ENCODE measurements around the gene MYOD1. TPM values are rescaled to one million over a fixed set of nuclear protein-coding genes. Genes with fewer than 3 reads are reported as not detected.

Gene MYOD1
- total RNA-seq, 1 experiment from 2014 or later = not detected

DNA sequence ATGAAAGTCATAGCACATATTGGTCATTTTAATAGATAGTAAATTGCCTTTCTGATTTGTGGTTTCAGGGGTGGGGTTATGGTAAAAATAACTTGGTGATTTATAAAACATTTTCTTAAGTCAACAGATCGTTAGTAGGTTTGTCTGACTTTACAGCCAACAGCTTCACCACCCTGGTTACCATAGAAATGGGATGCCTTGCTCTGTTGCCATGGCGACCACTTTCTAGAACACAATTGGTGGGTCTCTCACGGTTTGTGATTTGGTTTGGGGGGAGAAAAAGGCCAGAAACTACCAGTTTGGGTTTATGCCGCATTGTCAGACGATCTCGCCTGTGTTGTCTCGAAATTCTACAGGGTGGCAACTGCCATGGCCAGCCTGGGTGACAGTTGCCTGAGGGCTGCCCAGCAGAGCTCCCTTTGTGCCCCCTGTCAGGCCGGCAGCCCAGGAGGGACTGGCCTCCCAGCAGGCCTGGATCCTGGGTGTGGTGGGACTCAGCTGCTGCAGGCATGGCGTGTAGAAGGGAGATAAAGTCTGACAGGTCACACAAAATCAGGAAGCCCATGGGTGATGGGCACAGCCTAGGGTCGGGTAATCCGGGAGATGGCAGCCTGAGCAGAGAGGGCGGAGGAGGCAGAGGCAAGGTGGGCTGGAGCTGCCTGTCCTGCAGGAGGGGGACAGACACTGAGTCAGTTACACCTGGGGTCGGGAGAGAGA is 46.1 kb downstream of the MYOD1 start:
- no TSS peak for BruUV-seq (replicated peaks)
- intact Hi-C loops (cut with micrococcal nuclease) = loop anchor here (10.0 kb wide), 1 partner anchor 59 kb away; no protein-coding TSS in a partner anchor
- no peaks in the 10 kb centered on the region for H3K36me3 Mint-ChIP-seq (ENCODE audit: insufficient read depth, unreplicated experiment)
- no peak for TF ChIP-seq CTCF (IDR thresholded peaks at IDR 0.05; ENCODE audit: unreplicated experiment)
- POLR2A ChIA-PET = no interaction called here
- H3K4me3 Mint-ChIP-seq (ENCODE audit: unreplicated experiment) = no peak overlapping the region
- H3K4me1 Mint-ChIP-seq (ENCODE audit: insufficient read depth, unreplicated experiment) = no peaks in the 10 kb centered on the region
- no peak overlapping the region for H3K27ac Mint-ChIP-seq (ENCODE audit: low read depth, unreplicated experiment)
- no peaks in the 10 kb centered on the region for H3K27me3 Mint-ChIP-seq (ENCODE audit: insufficient read depth, unreplicated experiment)
- DNase-seq (ENCODE audit: unreplicated experiment) = no peak
- H3K9me3 Mint-ChIP-seq (ENCODE audit: unreplicated experiment) = no peaks in the 10 kb centered on the region
- CTCF ChIA-PET = interaction anchor here (0.7 to 1.8 kb wide), 2 partner anchors 100 to 213 kb away, joined by 3 to 4 read pairs; no protein-coding TSS in a partner anchor

GRCh38 chr11:17766073-17766359 is 46.6 kb downstream of the MYOD1 start:
- no peak overlapping the region for H3K4me3 Mint-ChIP-seq (ENCODE audit: unreplicated experiment)
- no peaks in the 10 kb centered on the region for H3K9me3 Mint-ChIP-seq (ENCODE audit: unreplicated experiment)
- POLR2A ChIA-PET = no interaction called here
- H3K4me1 Mint-ChIP-seq (ENCODE audit: insufficient read depth, unreplicated experiment) = no peaks in the 10 kb centered on the region
- intact Hi-C loops (cut with micrococcal nuclease) = loop anchor here (10.0 kb wide), 1 partner anchor 59 kb away; no protein-coding TSS in a partner anchor
- CTCF ChIA-PET = interaction anchor here (1.8 kb wide), 1 partner anchor 212 kb away, joined by 4 read pairs; no protein-coding TSS in a partner anchor
- TF ChIP-seq CTCF (IDR thresholded peaks at IDR 0.05; ENCODE audit: unreplicated experiment) = no peak
- H3K27me3 Mint-ChIP-seq (ENCODE audit: insufficient read depth, unreplicated experiment) = no peaks in the 10 kb centered on the region
- H3K36me3 Mint-ChIP-seq (ENCODE audit: insufficient read depth, unreplicated experiment) = no peaks in the 10 kb centered on the region
- no peak for DNase-seq (ENCODE audit: unreplicated experiment)
- BruUV-seq (replicated peaks) = no TSS peak
- H3K27ac Mint-ChIP-seq (ENCODE audit: low read depth, unreplicated experiment) = no peak overlapping the region

GRCh38 chr11:17766590-17766989 is 47.2 kb downstream of the MYOD1 start:
- H3K27ac Mint-ChIP-seq (ENCODE audit: low read depth, unreplicated experiment) = no peak overlapping the region
- no peak overlapping the region for H3K4me3 Mint-ChIP-seq (ENCODE audit: unreplicated experiment)
- no peak for TF ChIP-seq CTCF (IDR thresholded peaks at IDR 0.05; ENCODE audit: unreplicated experiment)
- ChIA-PET CTCF (interaction anchor here (0.6 to 1.8 kb wide), 3 partner anchors 9 to 232 kb away, joined by 4 to 11 read pairs (median 4); no protein-coding TSS in a partner anchor), POLR2A (no interaction called here)
- DNase-seq (ENCODE audit: unreplicated experiment) = peak; percentile 26
- H3K36me3 Mint-ChIP-seq (ENCODE audit: insufficient read depth, unreplicated experiment) = no peaks in the 10 kb centered on the region
- intact Hi-C loops (cut with micrococcal nuclease) = loop anchor here (10.0 kb wide), 1 partner anchor 58 kb away; no protein-coding TSS in a partner anchor
- no peaks in the 10 kb centered on the region for H3K9me3 Mint-ChIP-seq (ENCODE audit: unreplicated experiment)
- BruUV-seq (replicated peaks) = no TSS peak
- H3K27me3 Mint-ChIP-seq (ENCODE audit: insufficient read depth, unreplicated experiment) = no peaks in the 10 kb centered on the region
- no peaks in the 10 kb centered on the region for H3K4me1 Mint-ChIP-seq (ENCODE audit: insufficient read depth, unreplicated experiment)

DNA sequence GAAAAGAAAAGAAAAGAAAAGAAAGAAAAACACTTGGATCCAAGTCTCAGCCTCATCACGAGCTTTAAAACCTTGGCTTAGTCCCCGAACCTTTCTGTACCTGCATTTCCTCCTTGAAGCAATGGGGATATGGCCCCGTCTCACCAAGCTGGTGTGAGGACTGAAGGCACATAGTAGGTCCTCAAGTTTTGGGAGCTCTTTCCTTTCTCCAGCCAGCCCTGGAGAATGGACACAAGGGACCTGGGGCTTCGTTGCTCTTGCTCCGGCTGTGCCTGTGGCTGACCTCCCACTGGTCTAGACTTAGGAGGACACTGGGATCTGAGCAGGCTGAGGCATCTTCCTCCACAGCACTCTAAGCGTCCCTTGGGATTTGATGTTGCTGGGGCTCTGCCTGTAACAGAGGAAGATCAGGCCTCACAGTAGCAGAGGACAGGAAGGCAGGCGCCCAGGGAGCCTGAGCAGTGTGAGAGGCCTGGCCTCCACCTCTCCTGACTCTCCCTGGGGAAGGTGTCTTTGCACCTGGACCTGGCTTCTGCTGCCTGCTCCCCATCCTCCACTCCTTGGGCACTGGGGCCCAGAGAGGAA is 48.0 kb downstream of the MYOD1 start:
- intact Hi-C loops (cut with micrococcal nuclease) = loop anchor here (10.0 kb wide), 1 partner anchor 57 kb away; no protein-coding TSS in a partner anchor
- H3K4me1 Mint-ChIP-seq (ENCODE audit: insufficient read depth, unreplicated experiment) = no peaks in the 10 kb centered on the region
- H3K36me3 Mint-ChIP-seq (ENCODE audit: insufficient read depth, unreplicated experiment) = no peaks in the 10 kb centered on the region
- no peak overlapping the region for H3K4me3 Mint-ChIP-seq (ENCODE audit: unreplicated experiment)
- H3K9me3 Mint-ChIP-seq (ENCODE audit: unreplicated experiment) = no peaks in the 10 kb centered on the region
- ChIA-PET POLR2A (no interaction called here), CTCF (interaction anchor here (0.6 to 1.8 kb wide), 4 partner anchors 9 to 231 kb away, joined by 4 to 11 read pairs (median 4); no protein-coding TSS in a partner anchor)
- no peak for DNase-seq (ENCODE audit: unreplicated experiment)
- no peak overlapping the region for H3K27ac Mint-ChIP-seq (ENCODE audit: low read depth, unreplicated experiment)
- H3K27me3 Mint-ChIP-seq (ENCODE audit: insufficient read depth, unreplicated experiment) = no peaks in the 10 kb centered on the region
- no peak for TF ChIP-seq CTCF (IDR thresholded peaks at IDR 0.05; ENCODE audit: unreplicated experiment)
- no TSS peak for BruUV-seq (replicated peaks)
